BLaER1 treated with 17β-estradiol and CSF1 and Interleukin-3, amounts not matched to agents 10 nM and 100 nM (cell line): ENCODE data around the gene ACVR1B.

Experiments used
- H3K27ac ChIP-seq, 11 experiments: shearing (Covaris generic); formaldehyde crosslinking; 2 replicates each; pipeline ENCODE4 v1.8.1; 2022
- H3K27me3 ChIP-seq, 11 experiments: shearing (Covaris generic); formaldehyde crosslinking; 2 replicates each; pipeline ENCODE4 v1.8.1; 2022
- H3K36me3 ChIP-seq, 11 experiments: shearing (Covaris generic); formaldehyde crosslinking; 2 replicates each; pipeline ENCODE4 v1.8.1; 2022
- H3K4me1 ChIP-seq, 10 experiments: shearing (Covaris generic); formaldehyde crosslinking; 2 replicates each; pipeline ENCODE4 v1.8.1; 2022
- H3K4me2 ChIP-seq, 11 experiments: shearing (Covaris generic); formaldehyde crosslinking; 2 replicates each; pipeline ENCODE4 v1.8.1; 2022
- H3K4me3 ChIP-seq, 10 experiments: shearing (Covaris generic); formaldehyde crosslinking; 2 replicates each; pipeline ENCODE4 v1.8.1; 2022
- H3K9ac ChIP-seq, 11 experiments: shearing (Covaris generic); formaldehyde crosslinking; 2 replicates each; pipeline ENCODE4 v1.8.1; 2022
- H3K9me3 ChIP-seq, 11 experiments: shearing (Covaris generic); formaldehyde crosslinking; replicated peaks in 1 of 11; 2 replicates each; pipeline ENCODE4 v1.8.1; 2022
- H4K20me1 ChIP-seq, 11 experiments: shearing (Covaris generic); formaldehyde crosslinking; 2 replicates each; pipeline ENCODE4 v1.8.1; 2022
- Cebpa-rat ChIP-seq, 11 experiments: shearing (Covaris generic); IDR thresholded peaks; 2 replicates each; pipeline ENCODE4 v1.8.1; 2022

Gene ACVR1B

DNA sequence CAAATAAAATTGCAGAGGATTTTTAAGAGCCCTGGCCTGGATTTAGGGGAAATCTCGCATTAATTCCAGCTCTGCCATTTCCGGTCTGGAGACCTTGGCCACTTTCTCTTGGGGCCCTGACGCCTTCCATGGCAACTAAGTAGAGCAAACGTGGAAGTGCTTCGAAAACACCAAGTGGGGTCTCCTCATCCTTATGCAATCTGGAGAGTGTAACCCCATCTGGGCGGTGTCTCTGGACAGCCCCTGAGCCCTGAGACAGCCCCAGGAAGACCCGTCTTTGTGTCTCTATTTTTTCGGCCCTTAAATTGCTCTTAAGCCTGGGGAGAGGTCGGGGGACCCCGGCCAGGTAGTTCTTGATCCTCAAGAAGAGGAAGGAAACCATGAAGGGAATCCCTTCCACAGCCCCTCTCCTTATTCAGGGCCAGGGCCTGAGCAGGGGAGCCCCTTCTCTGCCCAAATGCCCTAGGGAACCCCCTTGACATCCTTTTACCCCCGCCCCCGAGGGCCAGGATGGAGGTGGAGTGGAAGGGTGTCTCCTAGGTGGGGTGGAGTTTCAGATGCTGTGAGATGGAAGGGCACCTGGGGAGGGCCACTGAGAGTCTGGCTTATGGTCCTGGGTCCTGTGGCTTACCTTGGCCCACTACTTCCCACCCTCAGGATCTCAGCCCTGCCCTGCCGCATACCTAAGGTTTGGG is 82.1 kb downstream of the ACVR1B start:
- Histone ChIP-seq H3K36me3 (no peaks in the 10 kb centered on the region), H3K9me3 (no peaks in the 10 kb centered on the region), H4K20me1 (peaks cover 0 to 7% (median 3%) of the 10 kb centered on the region in 11 experiments; a peak in 4 of 22 replicates), H3K4me1 (peaks cover 35 to 92% (median 85%) of the 10 kb centered on the region in 10 experiments), H3K4me3 (peak overlapping the region; percentile 26 to 63 (median 49); a peak in 18 of 20 replicates), H3K27ac (peak overlapping the region; percentile 68 to 90 (median 83)), H3K27me3 (peaks cover 0 to 8% (median 0%) of the 10 kb centered on the region in 11 experiments; a peak in 2 of 22 replicates), H3K9ac (peak overlapping the region; percentile 55 to 83 (median 75); a peak in 21 of 22 replicates), H3K4me2 (peak overlapping the region; percentile 85 to 100 (median 99))
- no peak for TF ChIP-seq Cebpa-rat (IDR thresholded peaks at IDR 0.05)

DNA sequence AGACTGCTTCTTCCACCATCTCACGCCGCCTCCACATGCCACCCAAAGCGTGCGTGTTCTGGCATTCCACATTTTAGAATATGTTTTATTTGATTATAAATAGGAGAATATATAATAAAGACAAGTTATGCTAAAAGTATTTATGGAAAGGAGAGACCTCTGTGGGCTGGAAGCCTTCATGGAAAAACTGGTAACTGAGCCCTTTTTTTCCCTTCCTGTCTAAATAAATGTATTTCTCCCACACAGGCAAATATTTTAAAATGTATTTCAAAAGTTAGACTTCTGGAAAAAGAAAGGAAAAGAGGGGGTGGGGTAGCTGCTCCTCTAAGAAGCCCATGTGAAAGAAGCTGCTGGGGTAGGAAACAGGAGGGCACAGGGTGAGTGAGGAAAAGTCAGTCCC is 83.7 kb downstream of the ACVR1B start:
- H3K27me3 ChIP-seq, result peaks cover 0 to 8% (median 0%) of the 10 kb centered on the region in 11 experiments; a peak in 2 of 22 replicates
- H4K20me1 ChIP-seq, result peaks cover 0 to 21% (median 5%) of the 10 kb centered on the region in 11 experiments; a peak in 5 of 22 replicates
- H3K4me1 ChIP-seq, result peaks cover 41 to 93% (median 84%) of the 10 kb centered on the region in 10 experiments
- H3K27ac ChIP-seq, result no peak overlapping the region
- no peak overlapping the region for H3K4me3 ChIP-seq
- H3K9me3 ChIP-seq, result no peaks in the 10 kb centered on the region
- peak overlapping the region; percentile 85 to 100 (median 99); a peak in 20 of 22 replicates for H3K4me2 ChIP-seq
- TF ChIP-seq Cebpa-rat (IDR thresholded peaks at IDR 0.05), result no peak
- H3K36me3 ChIP-seq, result no peaks in the 10 kb centered on the region
- H3K9ac ChIP-seq, result 0 out of 22 replicates have a peak overlapping the region, but pooled peaks of 1 of the 11 experiments have one; percentile 11

DNA sequence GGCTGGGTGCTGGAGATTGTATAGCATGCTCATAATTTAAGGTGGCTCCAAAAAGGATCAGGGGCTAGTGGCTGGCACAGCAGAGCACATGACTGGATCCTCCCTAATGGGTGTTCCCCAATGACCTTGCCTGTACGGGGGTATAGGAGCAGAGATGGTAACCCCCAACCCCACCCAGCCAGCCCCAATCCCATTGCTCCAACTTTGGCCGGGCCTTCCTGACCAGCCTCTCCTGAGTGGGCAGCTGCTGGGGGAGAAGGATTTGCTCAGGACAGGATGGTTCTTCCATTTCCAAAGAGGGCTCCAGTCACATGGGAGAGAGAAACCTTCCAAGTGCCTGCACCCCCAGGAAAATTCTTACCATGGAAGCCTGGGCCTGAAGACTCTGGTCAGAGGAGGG is 84.4 kb downstream of the ACVR1B start:
- Histone ChIP-seq H3K4me2 (peak overlapping the region; percentile 97 to 100 (median 99)), H3K36me3 (no peaks in the 10 kb centered on the region), H3K27me3 (peaks cover 0 to 8% (median 0%) of the 10 kb centered on the region in 11 experiments; a peak in 2 of 22 replicates), H3K27ac (peak overlapping the region in 5 of 11 experiments; percentile 60 to 80 (median 68); a peak in 6 of 22 replicates), H3K9ac (peak overlapping the region in 2 of 11 experiments; percentile 86 to 92; a peak in 4 of 22 replicates), H3K4me3 (no peak overlapping the region), H3K9me3 (no peaks in the 10 kb centered on the region), H4K20me1 (peaks cover 0 to 28% (median 6%) of the 10 kb centered on the region in 11 experiments; a peak in 5 of 22 replicates), H3K4me1 (peaks cover 41 to 93% (median 84%) of the 10 kb centered on the region in 10 experiments)
- TF ChIP-seq Cebpa-rat (IDR thresholded peaks at IDR 0.05), result no peak

DNA sequence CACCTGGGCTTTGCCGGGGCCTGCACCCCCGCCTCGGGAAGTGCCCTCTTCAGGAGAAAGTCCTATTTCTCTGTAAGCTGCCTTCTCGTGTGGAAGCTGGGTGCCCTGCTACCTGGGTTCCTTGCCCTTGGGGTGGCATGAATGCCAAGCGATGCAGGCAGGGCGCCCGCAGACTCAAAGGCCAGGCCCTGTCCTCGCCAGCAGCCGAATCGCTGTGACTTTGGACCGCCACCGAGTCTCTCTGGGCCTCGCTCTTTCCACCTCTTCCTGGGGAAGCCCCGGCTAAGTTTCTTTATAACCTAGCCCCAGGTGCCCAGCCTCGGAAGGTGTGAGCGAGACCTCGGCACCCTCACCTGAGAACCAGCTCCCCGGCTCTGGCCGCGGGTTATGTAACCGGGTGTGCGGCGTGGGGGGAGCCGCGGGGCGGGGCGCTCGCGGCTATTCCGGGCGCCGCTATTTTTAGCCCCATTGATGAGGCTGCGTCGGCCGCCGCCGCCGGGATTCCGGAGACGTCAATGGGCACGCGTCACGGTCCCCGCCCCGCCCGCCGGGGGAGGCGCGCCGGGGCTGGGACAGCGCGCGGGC is 85.2 kb downstream of the ACVR1B start:
- peaks cover 0 to 8% (median 0%) of the 10 kb centered on the region in 11 experiments; a peak in 2 of 22 replicates for H3K27me3 ChIP-seq
- H3K27ac ChIP-seq, result peak overlapping the region; percentile 24 to 80 (median 61); a peak in 19 of 22 replicates
- H3K4me2 ChIP-seq, result peak overlapping the region; percentile 97 to 100 (median 99)
- no peaks in the 10 kb centered on the region for H3K9me3 ChIP-seq
- H3K4me3 ChIP-seq, result peak overlapping the region; percentile 64 to 82 (median 72)
- H3K9ac ChIP-seq, result peak overlapping the region in 9 of 11 experiments; percentile 27 to 92 (median 74); a peak in 15 of 22 replicates
- peaks cover 47 to 94% (median 86%) of the 10 kb centered on the region in 10 experiments for H3K4me1 ChIP-seq
- peaks cover 0 to 36% (median 6%) of the 10 kb centered on the region in 11 experiments; a peak in 5 of 22 replicates for H4K20me1 ChIP-seq
- H3K36me3 ChIP-seq, result no peaks in the 10 kb centered on the region
- TF ChIP-seq Cebpa-rat (IDR thresholded peaks at IDR 0.05), result no peak

DNA sequence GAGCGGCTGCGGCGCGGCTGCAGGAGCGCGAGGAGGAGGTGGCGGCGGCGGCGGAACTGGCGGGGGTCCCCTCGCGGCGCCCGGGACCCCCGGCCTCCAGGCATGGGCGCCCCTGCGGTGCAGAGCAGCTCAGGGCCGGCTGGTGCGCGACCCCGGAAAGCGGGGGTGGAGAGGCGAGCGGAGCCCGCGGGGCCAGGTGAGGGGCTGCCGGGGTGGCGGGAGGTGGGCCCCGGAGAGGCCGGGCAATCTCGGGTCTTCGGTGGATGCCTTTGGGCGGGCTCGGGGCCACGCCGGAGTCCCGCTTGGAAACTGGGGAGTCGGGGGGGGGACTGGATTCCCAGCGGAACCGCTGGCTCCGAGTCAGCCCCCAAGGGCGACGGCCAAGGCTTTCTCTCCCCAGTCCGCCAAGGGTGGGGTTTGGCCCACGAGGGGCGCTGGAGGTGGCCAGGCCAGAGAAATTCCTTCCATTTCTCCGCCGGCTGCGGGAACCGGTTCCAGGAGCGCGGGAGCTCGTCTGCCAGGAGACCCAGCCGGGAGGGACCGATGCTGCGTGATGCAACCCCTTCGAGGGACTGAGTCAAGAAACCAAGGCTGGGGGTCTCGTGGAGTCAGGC is 85.9 kb downstream of the ACVR1B start:
- Histone ChIP-seq H3K27ac (peak overlapping the region; percentile 60 to 88 (median 74)), H3K9me3 (no peaks in the 10 kb centered on the region), H3K4me2 (peak overlapping the region; percentile 97 to 100 (median 99)), H4K20me1 (peaks cover 0 to 42% (median 6%) of the 10 kb centered on the region in 11 experiments; a peak in 6 of 22 replicates), H3K9ac (peak overlapping the region; percentile 69 to 92 (median 81)), H3K36me3 (no peaks in the 10 kb centered on the region), H3K27me3 (peaks cover 0 to 8% (median 0%) of the 10 kb centered on the region in 11 experiments; a peak in 2 of 22 replicates), H3K4me1 (peaks cover 54 to 94% (median 86%) of the 10 kb centered on the region in 10 experiments), H3K4me3 (peak overlapping the region; percentile 64 to 82 (median 72))
- TF ChIP-seq Cebpa-rat (IDR thresholded peaks at IDR 0.05), result no peak

DNA sequence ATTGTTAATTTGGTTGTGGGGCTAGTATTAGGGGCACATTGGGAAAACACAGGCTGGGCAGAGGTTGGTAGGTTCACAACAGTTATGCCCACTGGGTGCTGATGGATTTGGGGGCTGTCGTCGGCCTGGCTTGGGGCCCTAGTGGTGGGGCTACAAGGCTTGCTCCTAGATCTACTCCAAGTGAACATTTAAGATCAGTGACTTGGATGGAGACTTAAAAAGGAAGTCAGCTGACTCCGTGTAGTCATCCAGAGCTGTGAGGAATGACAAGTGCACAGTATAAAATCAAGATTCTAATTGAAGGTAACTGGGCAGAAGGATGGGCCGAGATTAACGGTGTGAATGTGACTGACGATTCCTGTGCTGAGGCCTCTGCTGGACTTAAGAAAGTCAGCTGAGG is 86.9 kb downstream of the ACVR1B start:
- Histone ChIP-seq H3K9me3 (no peaks in the 10 kb centered on the region), H3K36me3 (peaks cover 0 to 6% (median 0%) of the 10 kb centered on the region in 11 experiments; a peak in 1 of 22 replicates), H3K27me3 (peaks cover 0 to 8% (median 0%) of the 10 kb centered on the region in 11 experiments; a peak in 2 of 22 replicates), H3K4me3 (peak overlapping the region in 5 of 10 experiments; percentile 72 to 82 (median 78); a peak in 9 of 20 replicates), H3K27ac (0 out of 22 replicates have a peak overlapping the region, but pooled peaks of 1 of the 11 experiments have one; percentile 10), H4K20me1 (peaks cover 0 to 49% (median 6%) of the 10 kb centered on the region in 11 experiments; a peak in 6 of 22 replicates), H3K4me2 (peak overlapping the region; percentile 97 to 100 (median 99)), H3K4me1 (peaks cover 57 to 96% (median 88%) of the 10 kb centered on the region in 10 experiments), H3K9ac (peak overlapping the region in 6 of 11 experiments; percentile 37 to 92 (median 84); a peak in 9 of 22 replicates)
- TF ChIP-seq Cebpa-rat (IDR thresholded peaks at IDR 0.05), result no peak

DNA sequence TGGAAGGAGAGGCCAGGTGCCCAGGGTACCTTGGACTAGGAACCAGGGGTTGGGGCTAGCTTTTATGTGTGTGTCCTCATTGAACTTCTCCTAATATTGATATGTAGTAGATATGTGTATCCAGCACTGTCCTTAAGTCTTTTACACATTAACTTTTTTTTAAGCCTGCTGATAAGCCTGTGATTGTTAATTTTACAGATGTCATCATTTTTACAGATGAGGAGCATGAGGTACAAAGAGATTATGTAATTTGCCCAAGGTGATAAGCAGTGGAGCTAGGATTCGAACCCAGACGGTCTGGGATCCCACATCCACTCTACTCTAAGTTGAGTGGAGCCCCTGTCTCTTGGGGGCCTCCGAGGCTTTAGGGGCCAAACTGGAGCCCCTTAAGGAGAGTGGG is 89.5 kb downstream of the ACVR1B start:
- no peak overlapping the region; a peak in 1 of 22 replicates for H3K27ac ChIP-seq
- H4K20me1 ChIP-seq, result peaks cover 0 to 49% (median 6%) of the 10 kb centered on the region in 11 experiments; a peak in 6 of 22 replicates
- H3K4me2 ChIP-seq, result peak overlapping the region in 9 of 11 experiments; percentile 69 to 99 (median 88); a peak in 17 of 22 replicates
- H3K36me3 ChIP-seq, result peaks cover 0 to 10% (median 0%) of the 10 kb centered on the region in 11 experiments; a peak in 2 of 22 replicates
- no peak for TF ChIP-seq Cebpa-rat (IDR thresholded peaks at IDR 0.05)
- H3K9ac ChIP-seq, result no peak overlapping the region
- no peaks in the 10 kb centered on the region for H3K9me3 ChIP-seq
- peaks cover 51 to 88% (median 75%) of the 10 kb centered on the region in 10 experiments for H3K4me1 ChIP-seq
- H3K27me3 ChIP-seq, result peaks cover 0 to 3% (median 0%) of the 10 kb centered on the region in 11 experiments; a peak in 1 of 22 replicates
- no peak overlapping the region for H3K4me3 ChIP-seq

DNA sequence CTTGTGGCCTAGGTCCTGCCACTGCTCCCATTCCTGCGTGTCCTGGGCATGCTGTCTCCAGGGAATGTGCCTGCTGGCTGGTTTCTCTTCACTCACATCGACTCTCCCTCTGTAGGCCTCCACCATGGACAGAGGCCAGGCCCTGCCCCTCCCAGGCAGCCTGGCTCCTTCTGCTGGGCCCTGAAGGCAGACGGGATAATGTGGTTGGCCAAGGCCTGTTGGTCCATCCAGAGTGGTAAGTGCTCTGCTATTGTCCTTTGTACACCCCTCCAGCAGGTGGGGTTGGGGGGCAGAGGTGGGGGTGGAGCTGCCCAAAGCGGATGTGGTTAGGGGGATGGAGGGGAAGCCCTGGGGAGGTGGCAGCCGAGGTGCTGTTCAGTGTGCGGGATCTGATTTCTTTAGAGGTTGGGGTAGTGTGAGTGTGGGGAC is 90.2 kb downstream of the ACVR1B start:
- no peak for TF ChIP-seq Cebpa-rat (IDR thresholded peaks at IDR 0.05)
- peaks cover 51 to 88% (median 75%) of the 10 kb centered on the region in 10 experiments for H3K4me1 ChIP-seq
- peaks cover 0 to 10% (median 0%) of the 10 kb centered on the region in 11 experiments; a peak in 2 of 22 replicates for H3K36me3 ChIP-seq
- peak overlapping the region in 6 of 11 experiments; percentile 2 to 55 (median 8); a peak in 6 of 22 replicates for H3K9ac ChIP-seq
- no peaks in the 10 kb centered on the region; a peak in 1 of 22 replicates for H3K27me3 ChIP-seq
- H3K27ac ChIP-seq, result peak overlapping the region in 5 of 11 experiments; percentile 20 to 58 (median 33); a peak in 7 of 22 replicates
- H3K9me3 ChIP-seq, result no peaks in the 10 kb centered on the region
- H3K4me2 ChIP-seq, result peak overlapping the region; percentile 68 to 93 (median 80)
- no peak overlapping the region for H3K4me3 ChIP-seq
- H4K20me1 ChIP-seq, result peaks cover 0 to 49% (median 5%) of the 10 kb centered on the region in 11 experiments; a peak in 6 of 22 replicates
